H54 (cell line): ENCODE measurements around the gene FAT1.
A peak's percentile ranks its signal among the peaks of the same experiment; 100 is the strongest.

ENCODE experiments used
- DNase-seq: peaks from one replicate; pipeline ENCODE4 v3.0.0; 2011; ENCODE audit warnings: low spot score, mixed read lengths; ENCODE audit not compliant: insufficient read length
- FAIRE-seq: peaks from 3 replicates; lab custom pipeline; 2011; peaks lifted over from hg19 to GRCh38; lab: Jason Lieb, UNC
- POLR2A ChIP-seq: IDR thresholded peaks from 2 replicates; pipeline ENCODE4 v1.6.1; 2011; ENCODE audit warnings: low read depth, mild to moderate bottlenecking, low read length

Gene FAT1

DNA sequence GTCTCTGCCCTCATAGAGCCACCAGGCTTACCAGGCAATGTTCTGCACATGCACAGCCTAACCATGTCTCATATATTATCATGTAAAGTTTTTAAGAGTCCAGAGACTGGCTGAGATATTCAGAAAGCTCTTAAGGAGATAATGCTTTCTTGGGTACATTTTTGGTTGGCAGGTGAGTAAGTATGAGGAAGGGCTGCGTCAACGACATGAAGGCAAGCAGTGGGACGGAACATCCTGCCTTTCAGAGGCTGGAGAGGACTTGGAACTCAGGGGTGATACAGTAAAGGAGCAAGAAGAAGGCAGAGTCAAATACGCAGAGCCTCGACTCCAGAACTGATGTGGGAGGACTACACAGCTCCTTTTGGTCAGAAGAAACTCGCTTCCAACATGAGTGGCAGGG is 93.5 kb downstream of the FAT1 start:
- no peak for DNase-seq
- no peak for TF ChIP-seq POLR2A
- no peak for FAIRE-seq

- no peak for FAIRE-seq
- no peak for TF ChIP-seq POLR2A
- no peak for DNase-seq
These were observed 95.5 kb downstream of the FAT1 start for GRCh38 chr4:186628058-186628711.

DNA sequence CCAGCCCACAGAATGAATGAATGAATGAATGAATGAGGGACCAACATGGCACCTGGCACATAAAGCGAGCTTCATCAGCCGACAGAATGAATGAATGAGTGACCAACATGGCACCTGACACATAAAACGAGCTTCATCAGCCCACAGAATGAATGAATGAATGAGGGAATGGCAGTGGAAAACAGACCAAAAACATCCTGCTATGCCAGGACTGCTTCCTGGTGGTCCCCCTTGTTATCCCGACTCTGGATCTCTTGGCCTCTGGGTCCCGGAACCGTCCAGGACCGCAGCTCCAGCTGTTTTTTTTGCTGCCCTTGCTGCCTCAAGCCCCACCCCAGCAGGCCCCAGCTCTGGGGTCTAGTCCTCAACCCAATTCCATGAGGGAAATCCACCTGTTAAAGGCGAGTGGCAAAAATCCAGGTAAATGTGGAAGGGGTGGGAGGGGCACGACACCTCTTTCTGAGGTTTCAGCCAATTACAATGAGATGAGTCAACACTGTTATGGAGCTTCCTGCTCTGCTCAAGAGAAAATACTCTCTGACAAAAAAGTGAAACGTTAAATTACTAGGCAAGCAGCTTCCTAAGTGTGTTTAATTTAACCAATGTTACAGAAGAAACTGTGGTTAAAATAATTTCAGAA is 96.3 kb downstream of the FAT1 start:
- no peak for DNase-seq
- no peak for FAIRE-seq
- TF ChIP-seq POLR2A, result no peak

GRCh38 chr4:186624951-186625350 is 98.7 kb downstream of the FAT1 start:
- FAIRE-seq, result no peak
- no peak for TF ChIP-seq POLR2A
- DNase-seq, result no peak

DNA sequence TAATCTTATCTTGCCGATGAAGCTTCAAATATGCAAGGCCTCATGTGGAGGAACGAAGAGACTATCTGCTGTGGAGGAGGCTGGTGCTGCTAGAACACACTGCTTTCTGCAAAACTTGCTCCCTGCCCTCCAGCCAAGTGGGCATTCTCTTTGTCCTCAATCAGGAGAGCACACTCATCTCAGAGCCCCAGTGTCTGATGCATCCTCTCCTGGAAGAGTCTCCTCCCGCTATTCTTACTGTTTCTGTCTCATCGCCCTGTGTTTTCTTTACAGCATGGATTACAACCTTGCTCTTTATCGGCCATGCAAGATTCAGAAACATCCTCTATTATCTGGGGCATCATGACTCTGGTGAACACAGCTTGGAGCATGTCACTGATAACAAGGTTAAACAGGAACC is 100.1 kb downstream of the FAT1 start:
- TF ChIP-seq POLR2A, result no peak
- no peak for FAIRE-seq

GRCh38 chr4:186622788-186623464 is 100.7 kb downstream of the FAT1 start:
- no peak for TF ChIP-seq POLR2A
- FAIRE-seq (no peak), DNase-seq (peak; percentile 23)

More for the DNA sequence above, 100.1 kb downstream of the FAT1 start:
- DNase-seq, result no peak

- DNase-seq (peak; percentile 45), FAIRE-seq (no peak)
- no peak for TF ChIP-seq POLR2A
These were observed 101.6 kb downstream of the FAT1 start for GRCh38 chr4:186621959-186622553.

DNA sequence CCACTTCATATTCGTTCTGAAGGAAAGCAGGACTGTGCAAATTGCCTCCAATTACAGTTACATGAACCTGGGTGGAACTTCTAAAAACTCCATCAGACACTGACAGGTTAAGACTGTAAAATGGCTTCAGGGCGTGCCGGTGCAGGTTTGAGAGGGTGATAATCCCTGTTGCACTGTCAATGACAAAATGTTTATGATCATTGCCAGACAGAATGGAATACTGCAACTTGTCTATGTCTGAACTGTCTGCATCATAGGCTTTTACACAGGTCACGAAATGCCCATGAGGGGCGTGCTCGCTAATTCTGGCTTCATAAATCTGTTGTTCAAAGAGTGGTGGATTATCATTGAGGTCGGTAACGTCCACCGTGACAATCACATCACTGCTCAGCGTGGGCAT is 104.6 kb downstream of the FAT1 start:
- FAIRE-seq (no peak), DNase-seq (no peak)
- TF ChIP-seq POLR2A, result no peak

GRCh38 chr4:186617921-186618320 is 105.7 kb downstream of the FAT1 start:
- FAIRE-seq, result no peak
- no peak for TF ChIP-seq POLR2A
- no peak for DNase-seq

DNA sequence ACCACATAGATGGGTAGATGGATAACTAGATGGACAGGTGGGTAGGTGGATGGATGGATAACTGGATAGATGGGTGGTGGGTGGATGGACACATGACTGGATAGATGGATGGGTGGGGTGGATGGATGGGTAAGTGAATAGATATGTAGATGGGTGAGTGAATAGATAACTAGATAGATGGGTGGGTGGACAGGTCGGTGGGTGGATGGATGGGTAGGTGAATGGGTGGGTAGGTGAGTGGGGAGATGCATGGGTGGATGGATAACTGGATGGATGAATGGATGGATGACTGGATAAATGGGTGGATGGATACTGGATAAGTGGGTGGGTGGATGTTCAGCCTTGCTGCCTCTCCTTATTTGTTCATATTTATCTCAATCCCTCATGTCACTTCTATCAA is 116.2 kb downstream of the FAT1 start:
- no peak for TF ChIP-seq POLR2A
- no peak for FAIRE-seq
- DNase-seq, result no peak

- DNase-seq (no peak), FAIRE-seq (no peak)
These were observed 117.1 kb downstream of the FAT1 start for GRCh38 chr4:186606591-186606992.

DNA sequence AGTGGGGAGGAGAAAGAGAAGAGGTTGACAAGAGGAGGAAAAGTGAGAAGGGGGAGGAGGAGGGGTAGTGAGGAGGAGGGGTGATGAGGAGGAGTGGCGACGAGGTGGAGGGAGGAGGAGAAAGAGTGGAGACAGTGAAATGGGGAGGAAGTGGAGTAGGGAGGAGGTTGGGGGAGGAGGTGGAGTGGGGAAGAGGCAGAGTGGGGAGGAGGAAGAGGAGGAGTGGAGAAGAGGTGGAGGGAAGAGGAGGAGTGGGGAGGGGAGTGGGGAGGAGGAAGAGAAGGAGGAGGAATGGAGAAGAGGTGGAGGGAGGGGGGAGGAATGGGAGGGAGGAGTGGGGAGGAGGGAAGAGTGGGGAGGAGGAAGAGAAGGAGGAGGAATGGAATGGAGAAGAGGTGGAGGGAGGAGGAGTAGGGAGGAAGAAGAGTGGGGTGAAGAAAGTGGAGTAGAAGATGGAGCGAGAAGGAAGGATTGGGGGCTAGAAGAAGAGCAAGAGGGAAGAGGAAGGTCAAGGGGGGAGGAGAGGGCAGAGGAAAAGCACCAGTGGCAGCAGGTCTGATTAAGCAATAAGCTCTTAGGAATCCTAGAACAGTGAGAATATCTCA is 118.3 kb downstream of the FAT1 start:
- no peak for TF ChIP-seq POLR2A
- FAIRE-seq (no peak), DNase-seq (no peak)

More at GRCh38 chr4:186606591-186606992, 117.1 kb downstream of the FAT1 start:
- no peak for TF ChIP-seq POLR2A

GRCh38 chr4:186604124-186604807 is 119.4 kb downstream of the FAT1 start:
- FAIRE-seq (no peak), DNase-seq (no peak)
- TF ChIP-seq POLR2A, result no peak
